Natural killer cell (primary cell): ENCODE results near the gene KRTAP10-9. TPM values are rescaled to one million over a fixed set of nuclear protein-coding genes. Genes with fewer than 3 reads are reported as not detected.

Experiments
- ATAC-seq, 3 donors: fragments of 150-1000 bp in 2 of 3; fragments of 200-7000 bp in 1 of 3; cut with Tn5 transposase; 1 replicate in 1 of 3; 2 replicates in 2 of 3; pipeline ENCODE4 v1.10.0; 2021; ENCODE audit warnings: mild to moderate bottlenecking in 2 of 3, moderate library complexity in 2 of 3
- DNase-seq, 2 donors: peaks; one replicate each; pipeline versions ENCODE4 v3.0.0 to v3.0.0-alpha.2; 2013 to 2021; ENCODE audit warnings: mixed read lengths in 1 of 2
- H3K27ac ChIP-seq: one replicate; pipeline ENCODE4 v1.5.1; 2013; ENCODE audit warnings: mild to moderate bottlenecking, low read length
- H3K27me3 ChIP-seq: one replicate; pipeline ENCODE4 v1.6.1; 2013; ENCODE audit warnings: low read length; ENCODE audit not compliant: control insufficient read depth, insufficient read depth
- H3K36me3 ChIP-seq: one replicate; pipeline ENCODE4 v1.6.1; 2013; ENCODE audit warnings: low read length; ENCODE audit not compliant: control insufficient read depth, insufficient read depth
- H3K4me1 ChIP-seq: one replicate; pipeline ENCODE4 v1.6.1; 2013; ENCODE audit warnings: low read length; ENCODE audit not compliant: control insufficient read depth, insufficient read depth
- H3K4me3 ChIP-seq: one replicate; pipeline ENCODE4 v1.5.1; 2013; ENCODE audit warnings: low read length
- H3K9me3 ChIP-seq: one replicate; pipeline ENCODE4 v1.6.1; 2013; ENCODE audit warnings: low read length; ENCODE audit not compliant: control insufficient read depth, insufficient read depth
- H3K27ac Mint-ChIP-seq, 2 donors: one replicate each; pipeline ENCODE4 v1.8.0; 2022; ENCODE audit warnings: mild to moderate bottlenecking in 2 of 2, mixed read lengths in 2 of 2, moderate library complexity in 1 of 2
- H3K27me3 Mint-ChIP-seq, 2 donors: one replicate each; pipeline ENCODE4 v1.8.0; 2022; ENCODE audit warnings: low read depth in 2 of 2, mixed read lengths in 2 of 2
- H3K36me3 Mint-ChIP-seq: one replicate; pipeline ENCODE4 v1.8.0; 2022; ENCODE audit warnings: mixed read lengths
- H3K4me1 Mint-ChIP-seq, 2 donors: one replicate each; pipeline ENCODE4 v1.8.0; 2022; ENCODE audit warnings: mixed read lengths in 2 of 2
- H3K4me3 Mint-ChIP-seq: one replicate; pipeline ENCODE4 v1.8.0; 2022; ENCODE audit warnings: mild to moderate bottlenecking, moderate library complexity, mixed read lengths
- H3K9me3 Mint-ChIP-seq, 2 donors: one replicate each; pipeline ENCODE4 v1.8.0; 2022; ENCODE audit warnings: mixed read lengths in 2 of 2
- WGBS: methylation state at CpG from one replicate; pipeline ENCODE4 v1.1.7; 2013; ENCODE audit warnings: missing lambda C conversion rate; ENCODE audit not compliant: insufficient coverage; 5-methylcytosine and 5-hydroxymethylcytosine counted together
- intact Hi-C: fragments of 100-400 bp; cut with micrococcal nuclease; formaldehyde crosslinking; loops from one replicate; pipeline ENCODE4 v1.14.2; 2022
- total RNA-seq, 4 donors: library from RNA; stranded (reverse); fragments of 120-200 nt in 1 of 4; gene quantifications; one replicate each; pipeline versions ENCODE4 v1.2.3 to v1.2.4, GENCODE V29; 2013 to 2022
- TF ChIP-seq, protein P1 (sequence below): fragments of 200-600 bp; IDR thresholded peaks from one replicate; pipeline ENCODE4 v1.8.0; 2022; ENCODE audit warnings: antibody characterized with exemption

KRTAP10-9 gene
- total RNA-seq, 3 donors from 2014 or later (not counting 1 experiment from before 2014, with no cell fraction given) = not detected

DNA sequence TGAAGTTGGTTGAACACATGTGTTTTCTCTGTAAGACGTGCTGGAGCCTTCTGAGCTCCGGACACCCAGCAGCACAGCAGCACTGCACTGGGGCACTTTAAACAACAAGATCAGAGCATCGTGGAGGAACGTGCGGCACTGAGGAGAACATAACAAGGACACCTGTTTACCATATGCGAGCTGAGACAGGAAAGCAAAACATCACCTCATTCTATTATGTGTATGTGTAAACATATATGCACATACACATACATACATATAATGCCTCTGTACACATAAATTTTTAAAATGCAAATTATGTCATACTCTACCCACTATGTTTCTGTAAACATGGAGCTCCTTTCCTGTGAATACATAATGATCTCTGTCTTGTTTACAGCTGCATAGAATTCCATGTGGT, 31.4 kb upstream of the KRTAP10-9 start:
- Mint-ChIP-seq H3K27ac (no peak overlapping the region), H3K36me3 (no peaks in the 10 kb centered on the region), H3K27me3 (peaks cover 13 to 17% of the 10 kb centered on the region in 2 donors), H3K9me3 (peaks cover 2 to 3% of the 10 kb centered on the region in 2 donors), H3K4me3 (no peak overlapping the region), H3K4me1 (peaks cover 0 to 5% of the 10 kb centered on the region in 2 donors)
- H3K27me3 ChIP-seq = no peaks in the 10 kb centered on the region
- 89% methylated on average over 5 of the region's 6 CpGs for WGBS
- no peaks in the 10 kb centered on the region for H3K4me1 ChIP-seq
- ATAC-seq = no peak
- no peak for DNase-seq
- no peaks in the 10 kb centered on the region for H3K9me3 ChIP-seq
- intact Hi-C loops = no loop called here
- no peak overlapping the region for H3K27ac ChIP-seq
- no peak overlapping the region for H3K4me3 ChIP-seq
- no peaks in the 10 kb centered on the region for H3K36me3 ChIP-seq
- TF ChIP-seq, protein P1, sequence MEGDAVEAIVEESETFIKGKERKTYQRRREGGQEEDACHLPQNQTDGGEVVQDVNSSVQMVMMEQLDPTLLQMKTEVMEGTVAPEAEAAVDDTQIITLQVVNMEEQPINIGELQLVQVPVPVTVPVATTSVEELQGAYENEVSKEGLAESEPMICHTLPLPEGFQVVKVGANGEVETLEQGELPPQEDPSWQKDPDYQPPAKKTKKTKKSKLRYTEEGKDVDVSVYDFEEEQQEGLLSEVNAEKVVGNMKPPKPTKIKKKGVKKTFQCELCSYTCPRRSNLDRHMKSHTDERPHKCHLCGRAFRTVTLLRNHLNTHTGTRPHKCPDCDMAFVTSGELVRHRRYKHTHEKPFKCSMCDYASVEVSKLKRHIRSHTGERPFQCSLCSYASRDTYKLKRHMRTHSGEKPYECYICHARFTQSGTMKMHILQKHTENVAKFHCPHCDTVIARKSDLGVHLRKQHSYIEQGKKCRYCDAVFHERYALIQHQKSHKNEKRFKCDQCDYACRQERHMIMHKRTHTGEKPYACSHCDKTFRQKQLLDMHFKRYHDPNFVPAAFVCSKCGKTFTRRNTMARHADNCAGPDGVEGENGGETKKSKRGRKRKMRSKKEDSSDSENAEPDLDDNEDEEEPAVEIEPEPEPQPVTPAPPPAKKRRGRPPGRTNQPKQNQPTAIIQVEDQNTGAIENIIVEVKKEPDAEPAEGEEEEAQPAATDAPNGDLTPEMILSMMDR = no peak

DNA sequence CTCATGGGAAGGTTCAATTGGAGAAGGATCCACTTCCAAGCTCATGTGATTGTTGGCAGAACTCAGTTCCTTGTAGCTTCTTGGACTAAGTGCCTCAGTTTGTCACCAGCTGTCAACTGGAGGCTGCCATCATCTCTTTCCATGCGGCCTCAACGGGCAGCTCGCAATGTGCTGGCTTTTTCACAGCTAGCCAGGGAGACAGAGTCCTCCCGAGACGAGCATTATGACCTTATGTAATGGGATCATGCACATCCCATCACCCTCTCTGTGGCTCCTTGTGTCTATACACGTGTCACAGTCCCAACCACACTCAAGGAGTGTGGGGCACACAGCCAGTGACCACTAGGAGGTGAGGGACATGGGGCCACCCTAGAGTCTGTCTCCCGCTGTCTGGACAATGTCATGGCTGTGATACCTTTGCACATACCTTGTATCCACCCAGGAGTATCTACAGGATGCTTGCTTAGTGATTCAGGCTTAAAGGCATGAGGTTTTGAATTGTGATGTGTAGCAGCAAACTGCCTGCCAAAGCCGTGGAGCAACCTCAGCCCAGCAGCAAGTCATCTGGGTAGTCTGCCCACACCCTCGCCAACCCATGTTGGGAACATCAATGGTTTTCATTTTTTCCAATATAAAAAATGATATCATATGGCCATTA, 30.7 kb upstream of the KRTAP10-9 start:
- no peak overlapping the region for H3K27ac Mint-ChIP-seq
- H3K36me3 Mint-ChIP-seq = no peaks in the 10 kb centered on the region
- intact Hi-C loops = no loop called here
- TF ChIP-seq, protein P1 = no peak
- DNase-seq (no peak), ATAC-seq (no peak)
- no peak overlapping the region for H3K27ac ChIP-seq
- no peaks in the 10 kb centered on the region for H3K9me3 ChIP-seq
- no peaks in the 10 kb centered on the region for H3K27me3 ChIP-seq
- 88% methylated on average over 9 of the region's 9 CpGs for WGBS
- peaks cover 13 to 17% of the 10 kb centered on the region in 2 donors for H3K27me3 Mint-ChIP-seq
- H3K4me1 ChIP-seq = no peaks in the 10 kb centered on the region
- H3K36me3 ChIP-seq = no peaks in the 10 kb centered on the region
- H3K4me3 Mint-ChIP-seq = no peak overlapping the region
- peaks cover 2 to 3% of the 10 kb centered on the region in 2 donors for H3K9me3 Mint-ChIP-seq
- H3K4me3 ChIP-seq = no peak overlapping the region
- peaks cover 0 to 5% of the 10 kb centered on the region in 2 donors for H3K4me1 Mint-ChIP-seq

DNA sequence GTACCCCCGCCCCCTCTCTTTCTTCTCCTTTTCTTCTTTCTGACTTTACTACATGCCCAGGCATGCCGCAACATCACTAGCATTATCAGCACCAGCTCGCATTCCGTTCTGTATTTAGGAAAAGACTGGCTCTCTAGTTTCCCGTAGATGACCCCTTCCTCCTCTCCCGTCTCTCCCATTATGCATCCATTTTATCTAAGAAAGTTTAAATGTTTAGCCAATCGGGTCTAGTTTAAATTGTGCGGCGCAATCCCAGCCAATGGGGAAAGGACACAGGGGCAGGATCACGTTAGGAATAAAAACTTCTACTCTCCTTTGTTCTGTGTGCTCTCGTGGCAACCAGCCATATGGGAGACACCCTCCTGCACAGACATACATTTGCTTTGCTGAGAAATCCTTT, 28.8 kb upstream of the KRTAP10-9 start:
- Mint-ChIP-seq H3K36me3 (no peaks in the 10 kb centered on the region), H3K9me3 (peaks cover 2 to 3% of the 10 kb centered on the region in 2 donors), H3K4me3 (no peak overlapping the region), H3K27me3 (peaks cover 7 to 16% of the 10 kb centered on the region in 2 donors), H3K4me1 (no peaks in the 10 kb centered on the region), H3K27ac (no peak overlapping the region)
- Histone ChIP-seq H3K4me3 (no peak overlapping the region), H3K4me1 (no peaks in the 10 kb centered on the region), H3K27me3 (no peaks in the 10 kb centered on the region), H3K36me3 (no peaks in the 10 kb centered on the region), H3K27ac (no peak overlapping the region), H3K9me3 (no peaks in the 10 kb centered on the region)
- ATAC-seq = no peak
- DNase-seq = no peak
- intact Hi-C loops = no loop called here
- TF ChIP-seq, protein P1 = no peak
- WGBS = 88% methylated on average over 11 of the region's 11 CpGs
